Measurements from ENCODE around the gene C5orf15.

- no peak for TF ChIP-seq EZH2 (IDR thresholded peaks at IDR 0.05)
- no peak for TF ChIP-seq POLR2AphosphoS5 (IDR thresholded peaks at IDR 0.05; ENCODE audit: borderline replicate concordance, low read depth, low read length)
- no peak for TF ChIP-seq FOXP2 (optimal IDR thresholded peaks at IDR 0.05; ENCODE audit: control extremely low read depth, extremely low read length, insufficient read depth)
Measured at GRCh38 chr5:133993185-133993936, 24.9 kb upstream of the C5orf15 start.
